GM23248 (cell line): ENCODE data around the gene VSIG10. TPM values are rescaled to one million over a fixed set of nuclear protein-coding genes. Genes with fewer than 3 reads are reported as not detected.

ENCODE experiments used
- DNase-seq: peaks from one replicate; pipeline ENCODE4 v3.0.0-alpha.2; 2015
- H2AFZ ChIP-seq: fragments of 200-600 bp; sonication (generic); 2 replicates; pipeline ENCODE4 v1.6.1; 2016; ENCODE audit warnings: antibody characterized with exemption
- H3F3A ChIP-seq: fragments of 200-600 bp; sonication (generic); 2 replicates; pipeline ENCODE4 v1.6.1; 2016; ENCODE audit warnings: mild to moderate bottlenecking, antibody characterized with exemption, mixed run types; ENCODE audit not compliant: insufficient read depth
- H3K27ac ChIP-seq: fragments of 200-600 bp; sonication (generic); 2 replicates; pipeline ENCODE4 v1.5.1; 2016; ENCODE audit warnings: mild to moderate bottlenecking
- H3K27me3 ChIP-seq: fragments of 200-600 bp; sonication (generic); replicated peaks from 2 replicates; pipeline ENCODE4 v1.6.1; 2016; ENCODE audit warnings: mild to moderate bottlenecking; ENCODE audit not compliant: insufficient read depth
- H3K36me3 ChIP-seq: fragments of 200-600 bp; sonication (generic); 2 replicates; pipeline ENCODE4 v1.6.1; 2016; ENCODE audit warnings: low read depth, mild to moderate bottlenecking
- H3K4me1 ChIP-seq: fragments of 200-600 bp; sonication (generic); 2 replicates; pipeline ENCODE4 v1.6.1; 2016; ENCODE audit warnings: mild to moderate bottlenecking; ENCODE audit not compliant: insufficient read depth
- H3K4me2 ChIP-seq: fragments of 200-600 bp; sonication (generic); one replicate; pipeline ENCODE4 v1.6.1; 2016; ENCODE audit warnings: mild to moderate bottlenecking; ENCODE audit not compliant: unreplicated experiment
- H3K4me3 ChIP-seq: fragments of 200-600 bp; sonication (generic); 2 replicates; pipeline ENCODE4 v1.5.1; 2016; ENCODE audit warnings: mild to moderate bottlenecking
- H3K79me2 ChIP-seq: fragments of 200-600 bp; sonication (generic); 2 replicates; pipeline ENCODE4 v1.6.1; 2016; ENCODE audit warnings: mild to moderate bottlenecking; ENCODE audit not compliant: insufficient read depth
- H3K9ac ChIP-seq: fragments of 200-600 bp; sonication (generic); 2 replicates; pipeline ENCODE4 v1.6.1; 2016; ENCODE audit warnings: mild to moderate bottlenecking
- H3K9me2 ChIP-seq: fragments of 200-600 bp; sonication (generic); 2 replicates; pipeline ENCODE4 v1.6.1; 2016; ENCODE audit warnings: mixed run types, mild to moderate bottlenecking, moderate library complexity; ENCODE audit not compliant: insufficient read depth
- H3K9me3 ChIP-seq: fragments of 200-600 bp; sonication (generic); one replicate; pipeline ENCODE4 v1.6.1; 2017; ENCODE audit warnings: low read depth
- H4K20me1 ChIP-seq: fragments of 200-600 bp; sonication (generic); 2 replicates; pipeline ENCODE4 v1.6.0; 2016; ENCODE audit not compliant: insufficient read depth
- EZH2 ChIP-seq: fragments of 200-600 bp; sonication (generic); IDR thresholded peaks from 2 replicates; pipeline ENCODE4 v1.6.1; 2018; ENCODE audit warnings: antibody characterized with exemption, mild to moderate bottlenecking; ENCODE audit not compliant: insufficient read depth, poor library complexity, severe bottlenecking
- EZH2phosphoT487 ChIP-seq: fragments of 200-600 bp; sonication (generic); IDR thresholded peaks from 2 replicates; pipeline ENCODE4 v1.6.1; 2018; ENCODE audit warnings: antibody characterized with exemption, moderate library complexity, mild to moderate bottlenecking, low read depth; ENCODE audit not compliant: insufficient read depth
- WGBS, 2 experiments: methylation state at CpG; one replicate each; pipeline ENCODE4 v1.1.6; 2015 to 2017; ENCODE audit warnings: low lambda C conversion rate in 2 of 2, low coverage in 1 of 2; ENCODE audit errors: missing lambda C conversion rate in 2 of 2; 5-methylcytosine and 5-hydroxymethylcytosine counted together
- in situ Hi-C: fragments of 300-500 bp; cut with MboI; formaldehyde crosslinking; loops from 2 replicates; pipeline ENCODE4 v1.15.0; 2020
- polyA plus RNA-seq: library from polyadenylated mRNA; unstranded; fragments of >200 nt; fragmentation: Nextera tagmentation; extraction: Ambion mirVana; gene quantifications from 2 replicates; pipeline ENCODE4 v1.2.1, GENCODE V29; 2016
- total RNA-seq: library from RNA; depleted of rRNA; stranded (reverse); fragments of >200 nt; shearing (Covaris generic); gene quantifications from 2 replicates; pipeline ENCODE4 v1.2.3, GENCODE V29; 2014

The VSIG10 gene
- total and polyA plus RNA-seq, 2 experiments from 2014 or later, result 11.5 to 40.1 TPM

GRCh38 chr12:118044075-118044474, 59.7 kb downstream of the VSIG10 start:
- Histone ChIP-seq H3K9me2 (no peaks in the 10 kb centered on the region), H3K27me3 (no peaks in the 10 kb centered on the region), H4K20me1 (no peaks in the 10 kb centered on the region), H3K4me1 (no peaks in the 10 kb centered on the region), H2AFZ (no peak overlapping the region), H3K9ac (no peak overlapping the region), H3K36me3 (peaks cover 42% of the 10 kb centered on the region), H3K9me3 (no peaks in the 10 kb centered on the region), H3K79me2 (peaks cover 92% of the 10 kb centered on the region), H3K27ac (no peak overlapping the region), H3F3A (no peaks in the 10 kb centered on the region), H3K4me2 (no peak overlapping the region), H3K4me3 (no peak overlapping the region)
- in situ Hi-C loops, result no loop called here
- DNase-seq, result no peak
- WGBS, 2 experiments, result 95 to 100% methylated on average over 2 of the region's 2 CpGs
- TF ChIP-seq EZH2 (no peak), EZH2phosphoT487 (no peak)

GRCh38 chr12:118042091-118042490, 61.7 kb downstream of the VSIG10 start:
- Histone ChIP-seq H3K4me2 (no peak overlapping the region), H3K79me2 (peaks cover 75% of the 10 kb centered on the region), H3K4me3 (no peak overlapping the region), H3K4me1 (no peaks in the 10 kb centered on the region), H3F3A (peaks cover 8% of the 10 kb centered on the region; the same call in 1 of the 2 replicates), H2AFZ (no peak overlapping the region), H3K9me2 (no peaks in the 10 kb centered on the region), H3K27ac (no peak overlapping the region), H4K20me1 (no peaks in the 10 kb centered on the region), H3K9me3 (no peaks in the 10 kb centered on the region), H3K9ac (no peak overlapping the region), H3K36me3 (peaks cover 50% of the 10 kb centered on the region), H3K27me3 (no peaks in the 10 kb centered on the region)
- in situ Hi-C loops, result no loop called here
- no peak for TF ChIP-seq EZH2
- TF ChIP-seq EZH2phosphoT487, result no peak
- DNase-seq, result no peak
- 64 to 70% methylated on average over 4 of the region's 4 CpGs for WGBS, 2 experiments

- Histone ChIP-seq H3K27ac (no peak overlapping the region), H4K20me1 (no peaks in the 10 kb centered on the region), H3K4me3 (no peak overlapping the region), H3K4me2 (no peak overlapping the region), H3K9ac (no peak overlapping the region), H3K27me3 (no peaks in the 10 kb centered on the region), H2AFZ (no peak overlapping the region), H3K79me2 (peaks cover 36% of the 10 kb centered on the region), H3K9me3 (no peaks in the 10 kb centered on the region), H3F3A (peaks cover 40% of the 10 kb centered on the region), H3K4me1 (peaks cover 23% of the 10 kb centered on the region), H3K9me2 (no peaks in the 10 kb centered on the region), H3K36me3 (peaks cover 64% of the 10 kb centered on the region)
- TF ChIP-seq EZH2phosphoT487 (no peak), EZH2 (no peak)
- DNase-seq, result no peak
- in situ Hi-C loops, result no loop called here
- WGBS, 2 experiments, result 88 to 90% methylated on average over 6 of the region's 6 CpGs
Measured at GRCh38 chr12:118038137-118038536, 65.7 kb downstream of the VSIG10 start.

- H3K9me3 ChIP-seq, result no peaks in the 10 kb centered on the region
- WGBS, 2 experiments, result 91 to 93% methylated on average over 11 of the region's 11 CpGs
- in situ Hi-C loops, result no loop called here
- no peak overlapping the region for H3K4me3 ChIP-seq
- peaks cover 42% of the 10 kb centered on the region for H3F3A ChIP-seq
- H3K79me2 ChIP-seq, result peaks cover 31% of the 10 kb centered on the region
- no peak for DNase-seq
- no peaks in the 10 kb centered on the region for H4K20me1 ChIP-seq
- no peak for TF ChIP-seq EZH2phosphoT487
- peaks cover 62% of the 10 kb centered on the region for H3K36me3 ChIP-seq
- no peak overlapping the region for H3K4me2 ChIP-seq
- no peaks in the 10 kb centered on the region for H3K27me3 ChIP-seq
- no peak overlapping the region for H3K9ac ChIP-seq
- H3K9me2 ChIP-seq, result no peaks in the 10 kb centered on the region
- H3K4me1 ChIP-seq, result peaks cover 29% of the 10 kb centered on the region
- no peak overlapping the region for H3K27ac ChIP-seq
- no peak overlapping the region for H2AFZ ChIP-seq
Measured at GRCh38 chr12:118036672-118037411, 67.0 kb downstream of the VSIG10 start.
